ENCODE measurements around the gene CASKIN1.

DNA sequence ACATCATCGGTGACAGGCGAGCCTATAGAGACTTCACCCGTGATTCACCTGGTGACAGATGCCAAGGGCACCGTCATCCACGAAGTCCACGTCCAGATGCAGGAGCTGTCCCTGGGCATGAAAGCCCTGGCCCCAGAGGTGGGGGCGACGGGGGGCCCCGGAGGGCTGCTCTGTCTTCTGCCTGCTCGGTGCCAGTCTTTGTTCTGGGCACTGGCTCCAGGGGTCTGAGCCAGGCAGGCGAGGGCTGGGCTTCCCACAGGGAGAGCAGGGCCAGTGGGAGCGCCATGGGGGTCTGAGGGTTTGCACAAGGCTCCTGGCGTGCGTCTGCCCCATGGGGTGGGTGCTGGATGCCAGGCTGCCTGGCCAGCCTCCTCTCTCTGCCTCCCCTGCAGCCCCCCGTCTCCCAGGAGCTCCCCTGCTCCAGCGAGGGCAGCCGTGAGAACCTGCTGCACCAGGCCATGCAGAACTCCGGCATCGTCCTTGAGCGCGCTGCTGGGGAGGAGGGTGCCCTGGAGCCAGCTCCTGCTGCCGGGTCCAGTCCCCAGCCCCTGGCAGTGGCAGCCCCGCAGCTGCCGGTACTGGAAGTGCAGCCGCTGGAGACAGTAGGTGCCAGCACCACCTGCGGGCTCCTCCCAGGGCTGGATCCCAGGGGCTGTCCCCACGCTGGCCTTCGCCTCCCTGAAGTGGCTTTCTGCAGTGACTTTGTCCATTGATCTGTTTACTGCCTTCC is 36.8 kb upstream of the CASKIN1 start:
- TF ChIP-seq EZH2phosphoT487 (IDR thresholded peaks at IDR 0.05; ENCODE audit: low read depth) (no peak), CTCF (IDR thresholded peaks at IDR 0.05; ENCODE audit: low read depth, low read length) (no peak)

All from OCI-LY3 (cell line).